BJ (cell line): ENCODE measurements around the gene NUMBL. TPM values are rescaled to one million over a fixed set of nuclear protein-coding genes. Genes with fewer than 3 reads are reported as not detected.

ENCODE experiments used
- CTCF ChIA-PET: fragments of 350-600 bp; formaldehyde crosslinking; extraction: SDS; loops from one replicate; lab custom pipeline; 2021; ENCODE audit warnings: antibody characterized with exemption, inconsistent platforms; lab: Yijun Ruan, JAX
- POLR2A ChIA-PET: fragments of 300-600 bp; sonication (Branson Sonifier 250); formaldehyde crosslinking; extraction: SDS; loops from one replicate; lab custom pipeline; 2021; ENCODE audit warnings: antibody characterized with exemption; lab: Charles Lee
- DNase-seq: peaks from one replicate; pipeline ENCODE4 v3.0.0-alpha.2; 2011; ENCODE audit warnings: low read depth
- H3K27me3 ChIP-seq: 2 replicates; pipeline ENCODE4 v1.6.0; 2011; ENCODE audit warnings: low read length; ENCODE audit not compliant: control insufficient read depth, insufficient read depth
- H3K36me3 ChIP-seq: 2 replicates; pipeline ENCODE4 v1.5.1; 2011; ENCODE audit warnings: low read length; ENCODE audit not compliant: control insufficient read depth, insufficient read depth
- H3K4me3 ChIP-seq: 2 replicates; pipeline ENCODE4 v1.5.1; 2011; ENCODE audit warnings: low read depth, mild to moderate bottlenecking, control low read depth, low read length
- CTCF ChIP-seq: IDR thresholded peaks from 2 replicates; pipeline ENCODE4 v1.5.1; 2011; ENCODE audit warnings: low read depth, mild to moderate bottlenecking, control low read depth, inconsistent platforms, low read length, moderate library complexity; ENCODE audit not compliant: insufficient read depth
- polyA plus RNA-seq: library from polyadenylated mRNA; depleted of rRNA; stranded (reverse); fragments of >200 nt; gene quantifications from 2 replicates; pipeline ENCODE4 v1.2.3, GENCODE V29; 2011

Gene NUMBL
- polyA plus RNA-seq, 1 experiment, result 28.6 TPM

DNA sequence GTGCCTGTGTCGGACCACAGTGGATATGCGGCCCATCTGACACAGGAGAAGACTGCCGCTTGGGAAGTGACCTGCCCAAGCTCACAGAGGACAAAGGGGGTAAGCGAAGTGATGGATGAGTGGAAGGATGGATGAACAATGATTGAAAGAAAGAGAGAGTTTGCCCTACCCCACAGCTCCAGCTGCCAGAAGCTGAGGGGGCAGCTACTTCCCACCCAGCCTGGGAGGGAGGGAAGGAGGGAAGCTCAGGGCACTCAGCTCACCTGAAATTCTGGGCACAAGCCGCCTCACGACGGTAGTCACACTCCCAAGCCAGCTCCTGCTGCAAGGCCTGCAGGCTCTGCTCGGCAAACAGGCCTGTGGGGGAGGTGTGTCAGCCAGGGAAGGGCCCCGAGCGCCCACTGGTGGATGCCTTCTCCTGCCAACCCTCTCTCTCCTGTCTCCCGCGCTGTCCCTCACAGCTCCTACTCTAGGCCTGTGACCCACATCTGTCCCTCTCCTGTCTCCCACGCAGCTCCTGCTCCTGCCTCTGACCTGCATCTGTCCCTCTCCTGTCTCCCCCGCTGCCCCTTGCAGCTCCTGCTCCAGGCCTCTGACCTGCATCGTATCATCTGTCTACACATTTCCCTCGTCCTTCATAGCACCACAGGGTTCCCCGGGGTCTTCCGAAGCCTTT, 12.0 kb upstream of the NUMBL start:
- Histone ChIP-seq H3K27me3 (no peaks in the 10 kb centered on the region), H3K36me3 (peaks cover 29% of the 10 kb centered on the region), H3K4me3 (no peak overlapping the region)
- DNase-seq, result no peak
- CTCF ChIA-PET, result interaction anchor here (0.8 to 1.7 kb wide), 5 partner anchors 11 to 106 kb away, joined by 3 to 9 read pairs (median 4); partner anchors contain the start of gene NUMBL
- peak; percentile 55 for TF ChIP-seq CTCF
- POLR2A ChIA-PET, result interaction anchor here (0.5 kb wide), 1 partner anchor 663 kb away, joined by 13 read pairs; no protein-coding TSS in a partner anchor

DNA sequence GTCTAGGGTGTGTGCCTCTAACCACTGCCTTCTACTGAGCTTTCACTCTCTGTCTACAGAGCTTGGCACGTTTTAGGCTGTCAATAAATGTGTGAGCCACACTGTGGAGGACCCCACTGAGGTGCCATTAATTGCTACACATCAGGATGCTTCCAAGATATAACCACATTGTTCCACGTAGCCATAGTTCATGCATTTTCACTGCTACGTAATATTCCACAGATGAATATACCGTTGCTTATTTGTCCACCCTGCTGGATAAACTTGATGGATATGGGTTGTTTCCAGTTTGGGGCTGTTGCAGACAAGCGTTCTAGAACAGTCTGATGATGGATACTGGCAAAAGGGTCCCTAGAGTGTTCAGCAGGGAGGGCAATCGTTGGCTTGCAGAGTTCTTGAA, 11.3 kb upstream of the NUMBL start:
- no peak for TF ChIP-seq CTCF
- no peaks in the 10 kb centered on the region for H3K27me3 ChIP-seq
- no peak overlapping the region for H3K4me3 ChIP-seq
- POLR2A ChIA-PET, result interaction anchor here (0.6 kb wide), 1 partner anchor 11 kb away, joined by 3 read pairs; no protein-coding TSS in a partner anchor
- H3K36me3 ChIP-seq, result peaks cover 29% of the 10 kb centered on the region
- CTCF ChIA-PET, result interaction anchor here (0.6 to 1.7 kb wide), 5 partner anchors 8 to 97 kb away, joined by 3 to 9 read pairs (median 5); partner anchors contain the start of genes EGLN2 and NUMBL
- DNase-seq, result no peak

- ChIA-PET CTCF (interaction anchor here (0.7 to 1.6 kb wide), 2 partner anchors 9 to 234 kb away, joined by 3 to 4 read pairs; partner anchors contain the start of genes BLVRB and NUMBL), POLR2A (no interaction called here)
- peaks cover 32% of the 10 kb centered on the region for H3K36me3 ChIP-seq
- no peak for DNase-seq
- no peak overlapping the region for H3K4me3 ChIP-seq
- H3K27me3 ChIP-seq, result no peaks in the 10 kb centered on the region
- TF ChIP-seq CTCF, result no peak
Measured at GRCh38 chr19:40700083-40700482, 9.6 kb upstream of the NUMBL start.

GRCh38 chr19:40697007-40697406, 6.6 kb upstream of the NUMBL start:
- H3K36me3 ChIP-seq, result peaks cover 27% of the 10 kb centered on the region
- CTCF ChIA-PET, result no interaction called here
- H3K4me3 ChIP-seq, result no peak overlapping the region
- POLR2A ChIA-PET, result no interaction called here
- no peaks in the 10 kb centered on the region for H3K27me3 ChIP-seq
- TF ChIP-seq CTCF, result no peak
- DNase-seq, result no peak

DNA sequence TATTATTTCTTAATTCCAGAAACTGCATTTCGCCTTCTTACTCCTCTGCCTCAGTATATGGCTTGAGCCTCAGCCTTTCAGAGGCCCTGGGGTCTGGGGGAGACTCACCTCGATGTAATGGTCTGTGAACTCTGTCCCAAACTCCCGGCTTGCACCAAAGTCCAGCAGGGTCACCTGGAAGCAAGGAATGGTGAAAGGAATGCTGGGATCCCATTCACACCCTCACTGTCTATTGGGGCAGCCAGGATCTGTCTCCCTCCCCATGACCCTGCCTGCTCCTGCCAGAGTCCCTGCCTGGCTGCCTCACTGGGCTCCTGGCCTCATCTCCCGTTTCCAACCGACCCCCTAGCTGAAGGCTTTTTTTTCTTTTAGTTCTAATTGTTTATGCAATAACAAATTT, 5.4 kb upstream of the NUMBL start:
- TF ChIP-seq CTCF, result no peak
- no peak for DNase-seq
- no peaks in the 10 kb centered on the region for H3K27me3 ChIP-seq
- CTCF ChIA-PET, result interaction anchor here (0.6 kb wide), 1 partner anchor 28 kb away, joined by 3 read pairs; no protein-coding TSS in a partner anchor
- H3K4me3 ChIP-seq, result no peak overlapping the region
- POLR2A ChIA-PET, result no interaction called here
- peaks cover 29% of the 10 kb centered on the region for H3K36me3 ChIP-seq
